MM.1S (cell line): Measurements from ENCODE around the gene ZNF227.

Source experiments
- DNase-seq: peaks from one replicate; pipeline ENCODE4 v3.0.0-alpha.2; 2015
- H2AFZ ChIP-seq: fragments of 300-600 bp; sonication (generic); 2 replicates; pipeline ENCODE4 v1.6.0; 2016; ENCODE audit warnings: antibody characterized with exemption, low read length
- H3F3A ChIP-seq: fragments of 300-600 bp; sonication (generic); 2 replicates; pipeline ENCODE4 v1.6.1; 2016; ENCODE audit warnings: mild to moderate bottlenecking, antibody characterized with exemption, low read length, moderate library complexity, mixed read lengths; ENCODE audit not compliant: insufficient read depth
- H3K27ac ChIP-seq: fragments of 300-600 bp; sonication (generic); 2 replicates; pipeline ENCODE4 v1.5.1; 2016; ENCODE audit warnings: mild to moderate bottlenecking, low read length
- H3K27me3 ChIP-seq: fragments of 300-600 bp; sonication (generic); replicated peaks from 2 replicates; pipeline ENCODE4 v1.6.0; 2016; ENCODE audit warnings: low read length; ENCODE audit not compliant: insufficient read depth
- H3K36me3 ChIP-seq: fragments of 300-600 bp; sonication (generic); replicated peaks from 2 replicates; pipeline ENCODE4 v1.6.1; 2016; ENCODE audit warnings: mild to moderate bottlenecking, low read length, mixed read lengths; ENCODE audit not compliant: insufficient read depth
- H3K4me1 ChIP-seq: fragments of 300-600 bp; sonication (generic); 2 replicates; pipeline ENCODE4 v1.6.1; 2016; ENCODE audit warnings: low read length, mixed read lengths
- H3K4me2 ChIP-seq: fragments of 300-600 bp; sonication (generic); 2 replicates; pipeline ENCODE4 v1.6.0; 2016; ENCODE audit warnings: low read depth, low read length
- H3K4me3 ChIP-seq: fragments of 300-600 bp; sonication (generic); 2 replicates; pipeline ENCODE4 v1.5.1; 2016; ENCODE audit warnings: low read length, mixed read lengths
- H3K79me2 ChIP-seq: fragments of 300-600 bp; sonication (generic); 2 replicates; pipeline ENCODE4 v1.6.1; 2016; ENCODE audit warnings: mixed run types, low read length, mixed read lengths
- H3K9ac ChIP-seq: fragments of 300-600 bp; sonication (generic); 2 replicates; pipeline ENCODE4 v1.6.1; 2016; ENCODE audit warnings: low read length, mixed read lengths
- H3K9me2 ChIP-seq: fragments of 300-600 bp; sonication (generic); replicated peaks from 2 replicates; pipeline ENCODE4 v1.6.1; 2016; ENCODE audit warnings: mild to moderate bottlenecking, low read length, mixed read lengths; ENCODE audit not compliant: insufficient read depth
- H3K9me3 ChIP-seq: fragments of 300-600 bp; sonication (generic); replicated peaks from 2 replicates; pipeline ENCODE4 v1.6.1; 2016; ENCODE audit warnings: mild to moderate bottlenecking, low read length, mixed read lengths; ENCODE audit not compliant: insufficient read depth
- H4K20me1 ChIP-seq: fragments of 300-600 bp; sonication (generic); 2 replicates; pipeline ENCODE4 v1.6.1; 2016; ENCODE audit warnings: mild to moderate bottlenecking, low read length, moderate library complexity, mixed read lengths; ENCODE audit not compliant: insufficient read depth
- CTCF ChIP-seq: fragments of 300-600 bp; sonication (generic); IDR thresholded peaks from 2 replicates; pipeline ENCODE4 v1.5.1; 2016; ENCODE audit warnings: antibody characterized with exemption, low read length, mixed read lengths
- EZH2 ChIP-seq: fragments of 300-600 bp; sonication (generic); optimal IDR thresholded peaks from 2 replicates; pipeline ENCODE3; 2017; ENCODE audit warnings: low read depth, mild to moderate bottlenecking, antibody characterized with exemption, low read length, mixed read lengths
- EZH2phosphoT487 ChIP-seq: fragments of 300-600 bp; sonication (generic); IDR thresholded peaks from 2 replicates; pipeline ENCODE4 v1.6.1; 2018; ENCODE audit warnings: antibody characterized with exemption, low read length

The ZNF227 gene

GRCh38 chr19:44254496-44254895 is 42.2 kb downstream of the ZNF227 start:
- Histone ChIP-seq H3K79me2 (no peaks in the 10 kb centered on the region), H2AFZ (no peak overlapping the region), H3F3A (no peaks in the 10 kb centered on the region), H3K4me2 (no peak overlapping the region), H3K9me3 (no peaks in the 10 kb centered on the region), H3K4me1 (no peaks in the 10 kb centered on the region), H3K27ac (no peak overlapping the region), H3K9ac (no peak overlapping the region), H3K36me3 (no peaks in the 10 kb centered on the region; the same call in 1 of the 2 replicates), H3K4me3 (no peak overlapping the region), H4K20me1 (no peaks in the 10 kb centered on the region), H3K27me3 (no peaks in the 10 kb centered on the region), H3K9me2 (no peaks in the 10 kb centered on the region)
- TF ChIP-seq EZH2phosphoT487 (no peak), EZH2 (no peak), CTCF (no peak)
- DNase-seq: no peak

- H3F3A ChIP-seq: no peaks in the 10 kb centered on the region
These were observed 43.5 kb downstream of the ZNF227 start for GRCh38 chr19:44255705-44256411.

GRCh38 chr19:44258136-44258535 is 45.8 kb downstream of the ZNF227 start:
- Histone ChIP-seq H3K9me3 (no peaks in the 10 kb centered on the region), H3F3A (no peaks in the 10 kb centered on the region), H3K9ac (no peak overlapping the region), H3K4me3 (no peak overlapping the region; the same call in 1 of the 2 replicates), H4K20me1 (no peaks in the 10 kb centered on the region), H3K9me2 (no peaks in the 10 kb centered on the region), H3K27me3 (no peaks in the 10 kb centered on the region), H3K27ac (no peak overlapping the region), H2AFZ (no peak overlapping the region), H3K79me2 (no peaks in the 10 kb centered on the region), H3K36me3 (no peaks in the 10 kb centered on the region), H3K4me2 (no peak overlapping the region), H3K4me1 (no peaks in the 10 kb centered on the region)
- TF ChIP-seq EZH2 (no peak), CTCF (no peak), EZH2phosphoT487 (no peak)
- DNase-seq: no peak

More at GRCh38 chr19:44255705-44256411, 43.5 kb downstream of the ZNF227 start:
- no peak for DNase-seq
- no peak overlapping the region for H3K27ac ChIP-seq
- no peaks in the 10 kb centered on the region for H3K36me3 ChIP-seq
- H3K4me3 ChIP-seq: no peak overlapping the region
- no peak overlapping the region for H3K4me2 ChIP-seq
- H3K79me2 ChIP-seq: no peaks in the 10 kb centered on the region
- H3K9ac ChIP-seq: no peak overlapping the region
- H2AFZ ChIP-seq: no peak overlapping the region
- no peaks in the 10 kb centered on the region for H3K9me3 ChIP-seq
- TF ChIP-seq CTCF (no peak), EZH2phosphoT487 (no peak), EZH2 (no peak)
- no peaks in the 10 kb centered on the region for H4K20me1 ChIP-seq
- no peaks in the 10 kb centered on the region for H3K27me3 ChIP-seq
- no peaks in the 10 kb centered on the region for H3K9me2 ChIP-seq
- H3K4me1 ChIP-seq: no peaks in the 10 kb centered on the region
